Activated CD8-positive, alpha-beta T cell treated with anti-CD3 and anti-CD28 coated beads for 36 hours (primary cell): ENCODE data around the gene ELF5. TPM values are rescaled to one million over a fixed set of nuclear protein-coding genes. Genes with fewer than 3 reads are reported as not detected.

Experiments
- ATAC-seq: fragments of 200-7000 bp; cut with Tn5 transposase; one replicate; pipeline ENCODE4 v1.10.0; 2021; ENCODE audit warnings: mild to moderate bottlenecking, moderate library complexity
- CTCF ChIA-PET: fragments of 350-600 bp; sonication (Branson Sonifier 250); formaldehyde crosslinking; loops from one replicate; lab custom pipeline; 2021; ENCODE audit warnings: antibody characterized with exemption; lab: Charles Lee
- POLR2A ChIA-PET: fragments of 350-600 bp; sonication (Branson Sonifier 250); formaldehyde crosslinking; loops from one replicate; lab custom pipeline; 2021; ENCODE audit warnings: antibody characterized with exemption; lab: Charles Lee
- DNase-seq: peaks from one replicate; pipeline ENCODE4 v3.0.0-alpha.2; 2020
- H3K27ac Mint-ChIP-seq: one replicate; pipeline ENCODE4 v1.8.0; 2021; ENCODE audit warnings: mild to moderate bottlenecking, mixed read lengths
- H3K27me3 Mint-ChIP-seq: one replicate; pipeline ENCODE4 v1.8.0; 2021; ENCODE audit warnings: mixed read lengths
- H3K36me3 Mint-ChIP-seq: one replicate; pipeline ENCODE4 v1.8.0; 2021; ENCODE audit warnings: low read depth, mixed read lengths
- H3K4me1 Mint-ChIP-seq: one replicate; pipeline ENCODE4 v1.8.0; 2021; ENCODE audit warnings: low read depth, mixed read lengths
- H3K4me3 Mint-ChIP-seq: one replicate; pipeline ENCODE4 v1.8.0; 2021; ENCODE audit warnings: mild to moderate bottlenecking, moderate library complexity, mixed read lengths
- H3K9me3 Mint-ChIP-seq: one replicate; pipeline ENCODE4 v1.8.0; 2021; ENCODE audit warnings: mixed read lengths
- CTCF ChIP-seq: fragments of 200-600 bp; IDR thresholded peaks from one replicate; pipeline ENCODE4 v1.8.0; 2022; ENCODE audit warnings: antibody characterized with exemption, mild to moderate bottlenecking
- intact Hi-C: fragments of 100-400 bp; cut with micrococcal nuclease; formaldehyde crosslinking; loops from one replicate; pipeline ENCODE4 v1.10.0; 2022
- total RNA-seq, 2 experiments: library from RNA; stranded (reverse); gene quantifications; one replicate each; pipeline ENCODE4 v1.2.3, GENCODE V29; 2021

The ELF5 gene
- total RNA-seq, 2 experiments from 2014 or later, result not detected

GRCh38 chr11:34460278-34460677, 53.3 kb downstream of the ELF5 start:
- peaks cover 43% of the 10 kb centered on the region for H3K36me3 Mint-ChIP-seq
- H3K4me1 Mint-ChIP-seq, result peaks cover 4% of the 10 kb centered on the region
- CTCF ChIA-PET, result interaction anchor here (0.9 to 2.3 kb wide), 3 partner anchors 8 to 32 kb away, joined by 3 to 11 read pairs (median 4); no protein-coding TSS in a partner anchor
- DNase-seq (no peak), ATAC-seq (no peak)
- H3K4me3 Mint-ChIP-seq, result no peak overlapping the region
- POLR2A ChIA-PET, result no interaction called here
- H3K27ac Mint-ChIP-seq, result no peak overlapping the region
- H3K9me3 Mint-ChIP-seq, result no peaks in the 10 kb centered on the region
- H3K27me3 Mint-ChIP-seq, result no peaks in the 10 kb centered on the region
- intact Hi-C loops, result loop anchor here (10.0 kb wide), 2 partner anchors 95 to 305 kb away; no protein-coding TSS in a partner anchor
- no peak for TF ChIP-seq CTCF

GRCh38 chr11:34459507-34460162, 54.0 kb downstream of the ELF5 start:
- POLR2A ChIA-PET, result no interaction called here
- intact Hi-C loops, result loop anchor here (10.0 kb wide), 2 partner anchors 95 to 305 kb away; no protein-coding TSS in a partner anchor

GRCh38 chr11:34458525-34458924, 55.1 kb downstream of the ELF5 start:
- Mint-ChIP-seq H3K27ac (no peak overlapping the region), H3K4me1 (no peaks in the 10 kb centered on the region), H3K9me3 (no peaks in the 10 kb centered on the region), H3K27me3 (no peaks in the 10 kb centered on the region), H3K4me3 (no peak overlapping the region), H3K36me3 (peaks cover 33% of the 10 kb centered on the region)
- intact Hi-C loops, result no loop called here
- ChIA-PET POLR2A (interaction anchor here (1.2 kb wide), 1 partner anchor 28 kb away, joined by 3 read pairs; no protein-coding TSS in a partner anchor), CTCF (interaction anchor here (2.3 kb wide), 1 partner anchor 10 kb away, joined by 11 read pairs; no protein-coding TSS in a partner anchor)
- ATAC-seq (no peak), DNase-seq (no peak)
- TF ChIP-seq CTCF, result no peak

More at GRCh38 chr11:34459507-34460162, 54.0 kb downstream of the ELF5 start:
- no peak overlapping the region for H3K4me3 Mint-ChIP-seq
- peaks cover 2% of the 10 kb centered on the region for H3K4me1 Mint-ChIP-seq
- H3K27ac Mint-ChIP-seq, result no peak overlapping the region
- H3K36me3 Mint-ChIP-seq, result peaks cover 40% of the 10 kb centered on the region
- no peak for TF ChIP-seq CTCF
- CTCF ChIA-PET, result interaction anchor here (0.9 to 2.3 kb wide), 3 partner anchors 9 to 33 kb away, joined by 3 to 11 read pairs (median 4); no protein-coding TSS in a partner anchor
- no peak for ATAC-seq
- H3K27me3 Mint-ChIP-seq, result no peaks in the 10 kb centered on the region
- H3K9me3 Mint-ChIP-seq, result no peaks in the 10 kb centered on the region
- no peak for DNase-seq

DNA sequence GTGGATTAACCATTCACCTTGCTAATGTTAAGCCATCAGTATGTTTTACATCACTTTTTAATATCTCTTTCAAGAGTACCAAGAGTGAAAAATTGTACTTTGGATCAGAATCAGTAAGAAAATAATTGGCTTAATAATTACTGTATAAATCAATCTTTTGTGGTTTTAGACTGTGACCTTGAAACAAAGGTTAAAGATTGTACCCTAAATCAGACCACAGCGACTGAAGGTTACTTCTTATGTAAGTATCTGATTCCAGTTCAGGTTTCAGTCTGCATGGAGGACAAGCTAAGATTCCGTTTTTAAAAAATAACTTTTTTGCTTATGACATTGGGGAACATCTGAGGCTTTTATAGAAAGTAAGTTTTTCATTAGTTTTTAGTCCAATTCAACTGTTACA, 56.0 kb downstream of the ELF5 start:
- Mint-ChIP-seq H3K4me3 (no peak overlapping the region), H3K27ac (no peak overlapping the region), H3K9me3 (no peaks in the 10 kb centered on the region), H3K27me3 (no peaks in the 10 kb centered on the region), H3K36me3 (peaks cover 28% of the 10 kb centered on the region), H3K4me1 (no peaks in the 10 kb centered on the region)
- TF ChIP-seq CTCF, result no peak
- ChIA-PET CTCF (interaction anchor here (1.0 kb wide), 1 partner anchor 10 kb away, joined by 3 read pairs; no protein-coding TSS in a partner anchor), POLR2A (interaction anchor here (0.6 to 1.2 kb wide), 2 partner anchors 29 to 53 kb away, joined by 3 read pairs; no protein-coding TSS in a partner anchor)
- DNase-seq (no peak), ATAC-seq (no peak)
- intact Hi-C loops, result no loop called here
